GM12892 (cell line): ENCODE results near the gene TAB2.

Experiments used
- DNase-seq: peaks from one replicate; pipeline ENCODE4 v3.0.0; 2011; ENCODE audit not compliant: insufficient read length
- FAIRE-seq: peaks from 2 replicates; lab custom pipeline; 2011; peaks lifted over from hg19 to GRCh38; lab: Jason Lieb, UNC
- POLR2A ChIP-seq: IDR thresholded peaks from 2 replicates; pipeline ENCODE4 v1.6.1; 2011; ENCODE audit warnings: low read depth, low read length, control low read depth
- POLR2AphosphoS5 ChIP-seq: IDR thresholded peaks from 2 replicates; pipeline ENCODE4 v1.6.1; 2011; ENCODE audit warnings: low read depth, low read length, control low read depth
- TAF1 ChIP-seq: IDR thresholded peaks from 2 replicates; pipeline ENCODE4 v1.6.1; 2011; ENCODE audit warnings: low read depth, mild to moderate bottlenecking, control low read depth, low read length, borderline replicate concordance

TAB2 gene

DNA sequence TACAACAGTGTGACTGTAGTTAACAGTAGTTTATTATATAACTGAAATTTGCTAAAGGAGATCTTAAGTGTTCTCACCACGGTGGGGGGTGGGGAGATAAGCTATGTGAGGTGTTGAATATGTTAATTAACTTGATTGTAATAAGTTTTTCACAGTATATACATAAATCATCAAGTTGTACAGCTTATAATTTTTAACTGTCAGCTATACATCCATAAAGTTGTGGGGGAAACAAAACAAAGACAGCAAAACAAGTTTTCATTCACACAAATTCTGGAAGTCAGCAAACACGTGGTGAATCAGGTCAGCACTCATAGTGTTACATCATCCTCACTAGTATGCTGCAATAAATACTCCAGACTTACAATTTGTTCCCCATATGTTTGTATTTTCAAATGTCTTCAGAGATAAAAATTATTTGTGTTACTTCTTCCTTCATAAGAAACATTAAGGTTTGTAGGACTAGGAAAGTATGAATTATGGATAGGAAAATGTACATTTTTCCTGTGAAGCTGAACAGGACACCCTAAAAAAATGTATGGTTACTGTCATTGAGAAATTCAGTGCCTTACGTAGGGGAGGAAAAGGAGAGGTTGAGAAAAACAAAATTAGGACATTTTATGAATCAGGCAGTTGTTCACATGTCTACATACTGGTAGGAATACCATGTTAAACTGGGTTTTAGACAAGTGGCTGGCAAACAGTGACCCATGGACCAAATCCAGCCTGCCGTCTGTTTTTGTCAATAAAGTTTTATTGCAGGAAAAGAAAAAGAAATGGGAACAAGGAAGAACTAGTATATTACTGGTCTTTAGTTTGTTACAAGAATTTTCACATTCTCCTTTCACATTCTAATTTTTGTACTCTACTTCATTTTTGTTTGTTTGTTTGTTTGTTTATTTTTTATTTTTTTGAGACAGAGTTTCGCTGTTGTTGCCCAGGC, 88.6 kb downstream of the TAB2 start:
- FAIRE-seq (no peak), DNase-seq (no peak)
- no peak for TF ChIP-seq POLR2AphosphoS5
- no peak for TF ChIP-seq TAF1
- TF ChIP-seq POLR2A: no peak

DNA sequence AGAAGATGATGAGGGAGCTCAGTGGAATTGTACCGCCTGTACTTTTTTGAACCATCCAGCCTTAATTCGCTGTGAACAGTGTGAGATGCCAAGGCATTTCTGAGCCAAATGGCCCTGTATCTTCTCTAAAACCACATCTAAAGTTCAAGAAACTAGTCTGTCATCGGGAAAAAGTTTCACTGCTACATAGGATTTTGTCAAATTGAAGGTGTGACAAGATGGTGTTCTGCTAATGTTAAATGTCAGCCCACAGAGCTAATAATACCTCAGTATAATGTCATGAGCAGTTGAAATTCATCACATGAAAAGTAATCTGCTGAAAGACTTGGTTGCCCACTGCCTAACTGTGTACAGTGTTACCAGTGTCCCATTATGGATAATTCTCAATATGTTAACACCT, 92.1 kb downstream of the TAB2 start:
- FAIRE-seq: peak; percentile 42
- DNase-seq: no peak
- TF ChIP-seq POLR2AphosphoS5: no peak
- TF ChIP-seq TAF1: no peak
- TF ChIP-seq POLR2A: no peak

DNA sequence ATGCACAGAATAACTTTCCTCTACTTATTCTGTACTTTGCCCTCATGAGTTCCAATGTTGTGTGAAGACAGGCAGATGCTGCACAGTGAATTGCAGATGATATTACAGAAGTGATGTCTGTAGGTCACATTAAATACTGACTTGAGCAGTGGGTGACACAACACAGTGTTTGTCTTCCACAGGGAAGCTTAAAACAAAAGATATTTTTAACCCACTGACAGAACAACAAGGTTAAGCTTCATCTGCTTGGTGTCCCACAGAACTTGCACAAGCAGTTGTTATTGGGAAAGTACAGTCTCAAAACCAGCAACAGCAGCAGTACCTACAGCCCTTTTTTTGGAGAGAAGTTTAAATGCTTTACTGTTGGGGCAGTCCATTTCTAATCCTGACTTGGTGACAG, 93.0 kb downstream of the TAB2 start:
- no peak for DNase-seq
- no peak for FAIRE-seq
- no peak for TF ChIP-seq POLR2A
- no peak for TF ChIP-seq POLR2AphosphoS5
- no peak for TF ChIP-seq TAF1

- no peak for FAIRE-seq
- DNase-seq: no peak
- TF ChIP-seq POLR2AphosphoS5 (no peak), TAF1 (no peak), POLR2A (no peak)
These were observed 96.5 kb downstream of the TAB2 start for GRCh38 chr6:149414009-149414408.

GRCh38 chr6:149414821-149415220, 97.3 kb downstream of the TAB2 start:
- DNase-seq (no peak), FAIRE-seq (no peak)
- TF ChIP-seq TAF1: no peak
- no peak for TF ChIP-seq POLR2A
- TF ChIP-seq POLR2AphosphoS5: no peak

- DNase-seq: no peak
- TF ChIP-seq TAF1 (no peak), POLR2A (no peak), POLR2AphosphoS5 (no peak)
- no peak for FAIRE-seq
These were observed 102.3 kb downstream of the TAB2 start for GRCh38 chr6:149419696-149420404.

DNA sequence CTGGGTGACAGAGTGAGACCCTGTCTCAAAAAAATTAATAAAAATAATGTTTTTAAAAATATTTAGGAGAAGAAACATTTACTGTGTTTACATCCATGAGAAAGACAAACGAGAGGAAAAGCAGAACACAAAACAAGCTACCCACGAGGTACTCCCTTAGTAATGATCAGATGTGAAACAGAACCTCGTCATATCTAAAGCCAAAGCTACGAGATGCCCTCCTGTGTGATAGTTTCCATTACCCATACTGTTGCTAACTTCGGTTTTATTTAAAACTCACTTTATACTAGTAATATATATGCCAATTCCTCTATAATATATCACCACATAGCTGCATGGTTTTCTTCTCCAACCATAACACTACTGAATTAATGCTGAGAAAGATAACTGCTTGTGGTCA, 103.6 kb downstream of the TAB2 start:
- no peak for DNase-seq
- TF ChIP-seq POLR2AphosphoS5: no peak
- no peak for TF ChIP-seq POLR2A
- TF ChIP-seq TAF1: no peak
- no peak for FAIRE-seq

DNA sequence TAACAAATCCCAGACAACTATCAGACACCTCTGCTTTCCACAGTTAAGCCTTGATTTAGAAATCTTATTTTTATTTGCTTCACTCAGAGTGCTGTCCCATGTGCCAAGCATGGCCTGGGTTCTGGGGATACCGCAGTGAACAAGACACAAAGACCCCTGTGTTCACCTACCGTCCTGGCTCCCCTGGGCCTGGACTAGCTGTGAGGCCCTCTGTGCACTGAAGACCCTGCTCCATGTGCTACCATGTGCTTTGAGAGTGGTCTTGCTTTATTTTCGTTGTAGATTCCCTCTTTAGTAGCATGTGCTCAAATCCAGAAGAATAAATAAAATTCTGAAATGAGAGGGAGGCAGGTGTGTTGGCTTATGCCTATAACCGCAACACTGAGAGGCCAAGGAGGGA, 105.1 kb downstream of the TAB2 start:
- FAIRE-seq (no peak), DNase-seq (no peak)
- TF ChIP-seq POLR2A: no peak
- TF ChIP-seq TAF1: no peak
- TF ChIP-seq POLR2AphosphoS5: no peak

GRCh38 chr6:149423964-149424440, 106.5 kb downstream of the TAB2 start:
- TF ChIP-seq POLR2A (no peak), POLR2AphosphoS5 (no peak), TAF1 (no peak)
- DNase-seq (no peak), FAIRE-seq (no peak)

GRCh38 chr6:149425224-149425623, 107.7 kb downstream of the TAB2 start:
- no peak for DNase-seq
- TF ChIP-seq POLR2A: no peak
- TF ChIP-seq POLR2AphosphoS5: no peak
- no peak for TF ChIP-seq TAF1
- FAIRE-seq: no peak

- no peak for TF ChIP-seq TAF1
These were observed 108.2 kb downstream of the TAB2 start for GRCh38 chr6:149425754-149426153.

DNA sequence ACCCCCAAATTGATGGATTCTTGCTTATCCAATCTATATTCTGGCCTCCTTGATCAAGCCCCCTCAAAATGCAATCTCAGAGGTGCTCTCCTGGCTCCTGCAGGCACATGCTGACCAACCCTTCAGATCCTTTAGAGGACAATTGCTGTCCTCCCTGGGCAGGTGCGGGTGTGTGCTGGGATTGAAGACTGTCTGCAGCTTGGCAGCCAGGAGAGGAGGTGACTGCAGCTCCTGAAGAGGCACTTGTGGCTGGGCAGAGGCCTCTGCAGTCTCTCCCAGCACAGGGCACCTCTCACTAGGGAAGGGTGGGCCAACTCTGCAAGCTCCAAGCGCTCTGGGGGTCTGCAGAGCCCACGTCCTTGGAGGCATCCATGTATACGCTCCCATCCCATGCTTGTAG, 111.1 kb downstream of the TAB2 start:
- DNase-seq (no peak), FAIRE-seq (no peak)
- TF ChIP-seq TAF1 (no peak), POLR2AphosphoS5 (no peak)

More at GRCh38 chr6:149425754-149426153, 108.2 kb downstream of the TAB2 start:
- FAIRE-seq: no peak
- no peak for DNase-seq
